Hepatocyte (in vitro differentiated cells): ENCODE data around the gene ZNF454.

Experiments used
- EZH2 ChIP-seq: fragments of 200-600 bp; sonication (generic); IDR thresholded peaks from 2 replicates; pipeline ENCODE4 v1.6.1; 2016; ENCODE audit warnings: antibody characterized with exemption, mild to moderate bottlenecking, borderline replicate concordance
- TF ChIP-seq, protein P1 (sequence below): fragments of 200-600 bp; sonication (generic); IDR thresholded peaks from 2 replicates; pipeline ENCODE4 v1.5.1; 2016; ENCODE audit warnings: antibody characterized with exemption, mild to moderate bottlenecking; ENCODE audit not compliant: poor library complexity

- TF ChIP-seq EZH2: no peak
- TF ChIP-seq, protein P1, sequence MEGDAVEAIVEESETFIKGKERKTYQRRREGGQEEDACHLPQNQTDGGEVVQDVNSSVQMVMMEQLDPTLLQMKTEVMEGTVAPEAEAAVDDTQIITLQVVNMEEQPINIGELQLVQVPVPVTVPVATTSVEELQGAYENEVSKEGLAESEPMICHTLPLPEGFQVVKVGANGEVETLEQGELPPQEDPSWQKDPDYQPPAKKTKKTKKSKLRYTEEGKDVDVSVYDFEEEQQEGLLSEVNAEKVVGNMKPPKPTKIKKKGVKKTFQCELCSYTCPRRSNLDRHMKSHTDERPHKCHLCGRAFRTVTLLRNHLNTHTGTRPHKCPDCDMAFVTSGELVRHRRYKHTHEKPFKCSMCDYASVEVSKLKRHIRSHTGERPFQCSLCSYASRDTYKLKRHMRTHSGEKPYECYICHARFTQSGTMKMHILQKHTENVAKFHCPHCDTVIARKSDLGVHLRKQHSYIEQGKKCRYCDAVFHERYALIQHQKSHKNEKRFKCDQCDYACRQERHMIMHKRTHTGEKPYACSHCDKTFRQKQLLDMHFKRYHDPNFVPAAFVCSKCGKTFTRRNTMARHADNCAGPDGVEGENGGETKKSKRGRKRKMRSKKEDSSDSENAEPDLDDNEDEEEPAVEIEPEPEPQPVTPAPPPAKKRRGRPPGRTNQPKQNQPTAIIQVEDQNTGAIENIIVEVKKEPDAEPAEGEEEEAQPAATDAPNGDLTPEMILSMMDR: no peak
Measured at GRCh38 chr5:178994580-178995340, 53.8 kb downstream of the ZNF454 start, which contains the start of gene GRM6.
